RWPE2 (cell line): ENCODE measurements around the gene DEAF1.
A peak's percentile ranks its signal among the peaks of the same experiment; 100 is the strongest.

Experiments used
- ATAC-seq: fragments of 200-7000 bp; cut with Tn5 transposase; 3 replicates; pipeline ENCODE4 v1.9.1; 2021; ENCODE audit warnings: low read depth
- DNase-seq: peaks from one replicate; pipeline ENCODE4 v3.0.0-alpha.2; 2020; ENCODE audit warnings: low spot score
- H3K27ac ChIP-seq: fragments of 450-650 bp; 2 replicates; pipeline ENCODE4 v1.5.1; 2017; ENCODE audit warnings: mild to moderate bottlenecking; ENCODE audit not compliant: poor library complexity, severe bottlenecking
- H3K27me3 ChIP-seq: fragments of 250-450 bp; sonication (Bioruptor Pico); 2 replicates; pipeline ENCODE4 v1.5.1; 2021; ENCODE audit warnings: mild to moderate bottlenecking, moderate library complexity; ENCODE audit not compliant: insufficient read depth, poor library complexity, severe bottlenecking
- H3K36me3 ChIP-seq: fragments of 250-450 bp; sonication (Bioruptor Pico); 2 replicates; pipeline ENCODE4 v1.5.1; 2020; ENCODE audit warnings: low read depth, mild to moderate bottlenecking, moderate library complexity
- H3K4me1 ChIP-seq: fragments of 250-450 bp; sonication (Bioruptor Pico); 2 replicates; pipeline ENCODE4 v1.5.1; 2021; ENCODE audit warnings: mild to moderate bottlenecking, moderate library complexity; ENCODE audit not compliant: insufficient read depth, poor library complexity, severe bottlenecking
- H3K4me3 ChIP-seq: fragments of 250-450 bp; sonication (Bioruptor Pico); 2 replicates; pipeline ENCODE4 v1.5.1; 2021; ENCODE audit warnings: mild to moderate bottlenecking, moderate library complexity; ENCODE audit not compliant: severe bottlenecking
- H3K9me3 ChIP-seq: fragments of 250-450 bp; sonication (Bioruptor Pico); 2 replicates; pipeline ENCODE4 v1.5.1; 2021; ENCODE audit warnings: mild to moderate bottlenecking, moderate library complexity; ENCODE audit not compliant: severe bottlenecking
- CTCF ChIP-seq: fragments of 450-650 bp; IDR thresholded peaks from one replicate; pipeline ENCODE4 v1.5.1; 2017; ENCODE audit warnings: mild to moderate bottlenecking, moderate library complexity; ENCODE audit not compliant: poor library complexity, severe bottlenecking

DEAF1 gene

GRCh38 chr11:636511-637332 lies 58.3 kb downstream of the DEAF1 start, which contains the start of gene DRD4:
Gene DRD4, plus strand, starts transcription at chr11:637269. Its CDS starts 36 bp downstream, at chr11:637305.
- DNase-seq (no peak), ATAC-seq (0 out of 3 replicates have a peak, but pooled peaks have one; percentile 11)
- H3K36me3 ChIP-seq = no peaks in the 10 kb centered on the region
- H3K4me3 ChIP-seq = no peak within 1 kb of the TSS
- no peaks in the 10 kb centered on the region for H3K27me3 ChIP-seq
- no peak within 1 kb of the TSS for H3K27ac ChIP-seq
- H3K4me1 ChIP-seq = no peaks in the 10 kb centered on the region
- TF ChIP-seq CTCF = no peak
- no peaks in the 10 kb centered on the region for H3K9me3 ChIP-seq

- no peak overlapping the region for H3K4me3 ChIP-seq
- no peaks in the 10 kb centered on the region for H3K27me3 ChIP-seq
- DNase-seq (no peak), ATAC-seq (no peak; the same call in 2 of the 3 replicates)
- H3K9me3 ChIP-seq = no peaks in the 10 kb centered on the region
- no peaks in the 10 kb centered on the region for H3K36me3 ChIP-seq
- no peak overlapping the region for H3K27ac ChIP-seq
- no peak for TF ChIP-seq CTCF
- no peaks in the 10 kb centered on the region for H3K4me1 ChIP-seq
These were observed 59.0 kb downstream of the DEAF1 start for GRCh38 chr11:635945-636510.

GRCh38 chr11:630871-631270 lies 64.2 kb downstream of the DEAF1 start:
- Histone ChIP-seq H3K27ac (no peak overlapping the region), H3K4me1 (no peaks in the 10 kb centered on the region), H3K36me3 (no peaks in the 10 kb centered on the region), H3K4me3 (no peak overlapping the region), H3K27me3 (no peaks in the 10 kb centered on the region), H3K9me3 (no peaks in the 10 kb centered on the region)
- TF ChIP-seq CTCF = no peak
- no peak for DNase-seq
- ATAC-seq = no peak

GRCh38 chr11:629237-629583 lies 65.8 kb downstream of the DEAF1 start:
- H3K4me3 ChIP-seq = no peak overlapping the region
- H3K4me1 ChIP-seq = no peaks in the 10 kb centered on the region
- no peaks in the 10 kb centered on the region for H3K27me3 ChIP-seq
- no peak for TF ChIP-seq CTCF
- H3K27ac ChIP-seq = no peak overlapping the region
- no peaks in the 10 kb centered on the region for H3K9me3 ChIP-seq
- no peak for DNase-seq
- ATAC-seq = no peak
- H3K36me3 ChIP-seq = no peaks in the 10 kb centered on the region

- H3K4me1 ChIP-seq = no peaks in the 10 kb centered on the region
- H3K9me3 ChIP-seq = no peaks in the 10 kb centered on the region
- ATAC-seq (no peak), DNase-seq (peak; percentile 45)
- H3K27me3 ChIP-seq = no peaks in the 10 kb centered on the region
- no peak overlapping the region for H3K27ac ChIP-seq
- no peak for TF ChIP-seq CTCF
- H3K4me3 ChIP-seq = no peak overlapping the region
- no peaks in the 10 kb centered on the region for H3K36me3 ChIP-seq
These were observed 67.0 kb downstream of the DEAF1 start for GRCh38 chr11:628056-628455.
